ENCODE data around the gene VDAC2. TPM values are rescaled to one million over a fixed set of nuclear protein-coding genes. Genes with fewer than 3 reads are reported as not detected.

Gene VDAC2
- polyA plus RNA-seq, 1 experiment: 201 TPM

Small RNA genes lying within 50 kb of the gene (small RNA-seq; reads per million reads assigned to genes)
- gene HMGA1P5 (ENCODE audit: insufficient read length, low read depth) (not detected), gene RPL39P25 (ENCODE audit: insufficient read length, low read depth) (not detected)

Other genes with a start within 250 kb of the VDAC2 start
- gene SAMD8, start 99.1 kb upstream of the VDAC2 start, polyA plus RNA-seq (2011; rRNA removed): 28.2 and 32.2 TPM in 2 replicates
- gene COMTD1, start 25.2 kb downstream of the VDAC2 start, polyA plus RNA-seq (2011; rRNA removed): 2.0 and 2.3 TPM in 2 replicates
- 2.5 and 3.3 TPM in 2 replicates for gene ZNF503, start 191.0 kb downstream of the VDAC2 start, polyA plus RNA-seq (2011; rRNA removed)
- gene LRMDA, start 220.8 kb downstream of the VDAC2 start, polyA plus RNA-seq (2011; rRNA removed): 0.05 and 0.12 TPM in 2 replicates